WTC11 (cell line): Measurements from ENCODE around the gene ALCAM. TPM values are rescaled to one million over a fixed set of nuclear protein-coding genes. Genes with fewer than 3 reads are reported as not detected.

Experiments used
- ATAC-seq: fragments of 200-7000 bp; cut with Tn5 transposase; 2 replicates; pipeline ENCODE4 v1.10.0; 2021; ENCODE audit warnings: mild to moderate bottlenecking, moderate library complexity
- CTCF ChIA-PET: fragments of 300-600 bp; sonication (Branson Sonifier 250); formaldehyde crosslinking; loops from one replicate; lab custom pipeline; 2021; ENCODE audit warnings: antibody characterized with exemption; lab: Charles Lee
- POLR2A ChIA-PET: fragments of 350-600 bp; sonication (Branson Sonifier 250); formaldehyde crosslinking; loops from one replicate; lab custom pipeline; 2021; ENCODE audit warnings: antibody characterized with exemption; lab: Charles Lee
- DNase-seq: peaks from one replicate; pipeline ENCODE4 v3.0.0; 2021; ENCODE audit warnings: low spot score
- H3K27ac Mint-ChIP-seq: 2 replicates; pipeline ENCODE4 v1.8.0; 2021; ENCODE audit warnings: mixed read lengths
- H3K27me3 Mint-ChIP-seq: 2 replicates; pipeline ENCODE4 v1.8.0; 2021; ENCODE audit warnings: low read depth, mild to moderate bottlenecking, moderate library complexity, mixed read lengths
- H3K36me3 Mint-ChIP-seq: 2 replicates; pipeline ENCODE4 v1.8.0; 2021; ENCODE audit warnings: mixed read lengths
- H3K4me1 Mint-ChIP-seq: 2 replicates; pipeline ENCODE4 v1.8.0; 2022; ENCODE audit warnings: mixed read lengths
- H3K4me3 Mint-ChIP-seq: 2 replicates; pipeline ENCODE4 v1.8.0; 2021; ENCODE audit warnings: mild to moderate bottlenecking, moderate library complexity, mixed read lengths
- H3K9me3 Mint-ChIP-seq: 2 replicates; pipeline ENCODE4 v1.8.0; 2021; ENCODE audit warnings: mixed read lengths
- AR ChIP-seq: fragments of 250-450 bp; sonication (Bioruptor Pico); IDR thresholded peaks from 2 replicates; pipeline ENCODE4 v1.9.0; 2021; ENCODE audit warnings: mild to moderate bottlenecking
- ATF3 ChIP-seq: sonication (generic); formaldehyde crosslinking; conservative IDR thresholded peaks from 2 replicates; pipeline ENCODE4 v1.8.1; 2022; ENCODE audit warnings: mild to moderate bottlenecking, missing genetic modification reagents
- ATF6 ChIP-seq: sonication (generic); formaldehyde crosslinking; IDR thresholded peaks from 2 replicates; pipeline ENCODE4 v1.8.1; 2023; ENCODE audit warnings: mild to moderate bottlenecking, missing genetic modification reagents
- E2F5 ChIP-seq: sonication (generic); formaldehyde crosslinking; IDR thresholded peaks from 2 replicates; pipeline ENCODE4 v1.8.1; 2022; ENCODE audit warnings: mild to moderate bottlenecking, moderate library complexity, missing genetic modification reagents
- ERG ChIP-seq: fragments of 250-450 bp; sonication (Bioruptor Pico); IDR thresholded peaks from 2 replicates; pipeline ENCODE4 v1.8.0; 2021; ENCODE audit warnings: mild to moderate bottlenecking
- FOXK1 ChIP-seq: sonication (generic); formaldehyde crosslinking; IDR thresholded peaks from 2 replicates; pipeline ENCODE4 v1.8.0; 2022; ENCODE audit warnings: mild to moderate bottlenecking, moderate library complexity, missing genetic modification reagents
- HMGXB4 ChIP-seq: sonication (generic); formaldehyde crosslinking; IDR thresholded peaks from 2 replicates; pipeline ENCODE4 v1.8.1; 2023; ENCODE audit warnings: mild to moderate bottlenecking, moderate library complexity, missing genetic modification reagents
- JUN ChIP-seq: sonication (generic); formaldehyde crosslinking; IDR thresholded peaks from 2 replicates; pipeline ENCODE4 v1.8.0; 2023; ENCODE audit warnings: mild to moderate bottlenecking, missing genetic modification reagents
- MYBL2 ChIP-seq: sonication (generic); formaldehyde crosslinking; IDR thresholded peaks from 2 replicates; pipeline ENCODE4 v1.8.1; 2023; ENCODE audit warnings: mild to moderate bottlenecking, moderate library complexity, missing genetic modification reagents
- PREB ChIP-seq: sonication (generic); formaldehyde crosslinking; IDR thresholded peaks from 2 replicates; pipeline ENCODE4 v1.8.1; 2022; ENCODE audit warnings: mild to moderate bottlenecking, missing genetic modification reagents, moderate library complexity, borderline replicate concordance
- SMAD3 ChIP-seq: sonication (generic); formaldehyde crosslinking; IDR thresholded peaks from 2 replicates; pipeline ENCODE4 v1.8.0; 2022; ENCODE audit warnings: missing genetic modification reagents, mild to moderate bottlenecking, borderline replicate concordance
- SMAD4 ChIP-seq: sonication (generic); formaldehyde crosslinking; IDR thresholded peaks from 2 replicates; pipeline ENCODE4 v1.8.0; 2022; ENCODE audit warnings: mild to moderate bottlenecking, missing genetic modification reagents
- SOX15 ChIP-seq: fragments of 250-450 bp; sonication (Bioruptor Pico); IDR thresholded peaks from 2 replicates; pipeline ENCODE4 v1.9.0; 2021; ENCODE audit warnings: mild to moderate bottlenecking
- TP53 ChIP-seq: sonication (generic); formaldehyde crosslinking; IDR thresholded peaks from 2 replicates; pipeline ENCODE4 v1.8.1; 2023; ENCODE audit warnings: mild to moderate bottlenecking, missing genetic modification reagents
- USF1 ChIP-seq: sonication (generic); formaldehyde crosslinking; IDR thresholded peaks from 2 replicates; pipeline ENCODE4 v1.8.0; 2022; ENCODE audit warnings: mild to moderate bottlenecking, missing genetic modification reagents
- ZNF263 ChIP-seq: sonication (generic); formaldehyde crosslinking; IDR thresholded peaks from 2 replicates; pipeline ENCODE4 v1.8.1; 2022; ENCODE audit warnings: low read depth, mild to moderate bottlenecking, moderate library complexity, missing genetic modification reagents
- ZSCAN18 ChIP-seq: fragments of 250-450 bp; sonication (Bioruptor Pico); IDR thresholded peaks from 2 replicates; pipeline ENCODE4 v2.1.2; 2022; ENCODE audit warnings: mild to moderate bottlenecking, moderate library complexity
- total RNA-seq: library from RNA; stranded (reverse); gene quantifications from 3 replicates; pipeline ENCODE4 v1.2.3, GENCODE V29; 2021

ALCAM gene
- total RNA-seq, 1 experiment from 2014 or later: 30.7 TPM

GRCh38 chr3:105317841-105318240 lies 48.9 kb upstream of the ALCAM start:
- CTCF ChIA-PET: no interaction called here
- TF ChIP-seq SMAD3 (CRISPR knock-in tag) (no peak), ERG (CRISPR knock-in tag) (no peak), PREB (CRISPR knock-in tag) (no peak), HMGXB4 (CRISPR knock-in tag) (no peak), E2F5 (no peak), JUN (CRISPR knock-in tag) (no peak), ATF3 (no peak), ZNF263 (CRISPR knock-in tag) (no peak)
- TF ChIP-seq, all 79 proteins: peak for 0
- Mint-ChIP-seq H3K4me3 (no peak overlapping the region), H3K4me1 (no peaks in the 10 kb centered on the region), H3K36me3 (no peaks in the 10 kb centered on the region), H3K9me3 (no peaks in the 10 kb centered on the region), H3K27ac (no peak overlapping the region), H3K27me3 (no peaks in the 10 kb centered on the region)
- POLR2A ChIA-PET: no interaction called here
- no peak for DNase-seq
- no peak for ATAC-seq

GRCh38 chr3:105322570-105323273 lies 44.0 kb upstream of the ALCAM start:
- CTCF ChIA-PET: no interaction called here
- Mint-ChIP-seq H3K27ac (no peak overlapping the region), H3K4me1 (no peaks in the 10 kb centered on the region), H3K27me3 (no peaks in the 10 kb centered on the region), H3K36me3 (no peaks in the 10 kb centered on the region), H3K9me3 (peaks cover 7% of the 10 kb centered on the region), H3K4me3 (no peak overlapping the region)
- ATAC-seq: no peak
- POLR2A ChIA-PET: no interaction called here
- DNase-seq: no peak
- TF ChIP-seq SMAD4 (CRISPR knock-in tag) (no peak), MYBL2 (no peak), TP53 (CRISPR knock-in tag) (no peak), ATF6 (no peak), ZSCAN18 (no peak), ERG (CRISPR knock-in tag) (no peak), AR (CRISPR knock-in tag) (no peak), FOXK1 (no peak), USF1 (CRISPR knock-in tag) (no peak), SOX15 (no peak)
